NCI-H1436 treated with DMSO at 0.1 percent for 48 hours (cell line): ENCODE measurements around the gene LRRC59.
"Not testable (repeated sequence)": the region's sequence is repeated elsewhere in the genome, so short reads cannot be mapped to it uniquely, and the experiment has no call there.

Experiments used
- DNase-seq: peaks from one replicate; lab custom pipeline; 2025; lab: John Stamatoyannopoulos, UW

Gene LRRC59

GRCh38 chr17:50347117-50347893 lies 50.0 kb downstream of the LRRC59 start:
- DNase-seq, result no peak

- no peak for DNase-seq
Observed at GRCh38 chr17:50346313-50347116, 50.8 kb downstream of the LRRC59 start.

- DNase-seq, result peak; percentile 15
Observed at GRCh38 chr17:50345432-50346312, 51.7 kb downstream of the LRRC59 start, which contains the start of gene XYLT2. TSS of gene XYLT2 (plus strand) at chr17:50346126. CDS start at chr17:50346141, 15 bp downstream.

- no peak for DNase-seq
Observed at GRCh38 chr17:50344731-50345365, 52.5 kb downstream of the LRRC59 start.

- no peak for DNase-seq
Observed at GRCh38 chr17:50339381-50339780, 57.9 kb downstream of the LRRC59 start.

GRCh38 chr17:50338645-50339044 lies 58.7 kb downstream of the LRRC59 start:
- DNase-seq, result no peak

GRCh38 chr17:50337956-50338355 lies 59.4 kb downstream of the LRRC59 start:
- DNase-seq, result no peak

- not testable (repeated sequence) for DNase-seq
Observed at GRCh38 chr17:50333291-50334057, 63.8 kb downstream of the LRRC59 start.

- no peak for DNase-seq
Observed at GRCh38 chr17:50332196-50332595, 65.1 kb downstream of the LRRC59 start.
